Measurements from ENCODE around the gene CACNA2D3. TPM values are rescaled to one million over a fixed set of nuclear protein-coding genes. Genes with fewer than 3 reads are reported as not detected.

The CACNA2D3 gene
- polyA plus RNA-seq, 2 of the 4 experiments (the other 2 are of a cell fraction): 0.04 to 0.05 TPM

- TF ChIP-seq USF2 (IDR thresholded peaks at IDR 0.05) (no peak), HOXB13 (CRISPR knock-in tag; IDR thresholded peaks at IDR 0.05; ENCODE audit: low read depth) (no peak), HOXA7 (CRISPR knock-in tag; IDR thresholded peaks at IDR 0.05) (no peak), NR3C1 (IDR thresholded peaks at IDR 0.05) (no peak), HMGXB4 (CRISPR knock-in tag; IDR thresholded peaks at IDR 0.05; ENCODE audit: borderline replicate concordance) (no peak), HDAC2 (IDR thresholded peaks at IDR 0.05) (no peak), HES2 (IDR thresholded peaks at IDR 0.05) (no peak), GATA3 (IDR thresholded peaks at IDR 0.05; ENCODE audit: borderline replicate concordance) (peak; percentile 62; the same call in 1 of the 2 replicates), NPAS2 (CRISPR knock-in tag; IDR thresholded peaks at IDR 0.05; ENCODE audit: borderline replicate concordance) (no peak), ZNF302 (CRISPR knock-in tag; IDR thresholded peaks at IDR 0.05) (no peak), MYC (IDR thresholded peaks at IDR 0.05; ENCODE audit: borderline replicate concordance, low read length) (no peak), JUNB (IDR thresholded peaks at IDR 0.05) (peak; percentile 75), MAFK (IDR thresholded peaks at IDR 0.05; ENCODE audit: partially characterized antibody) (no peak), MAX (IDR thresholded peaks at IDR 0.05) (peak; percentile 81), CEBPB (IDR thresholded peaks at IDR 0.05) (no peak), TP53 (CRISPR knock-in tag; IDR thresholded peaks at IDR 0.05) (no peak), ESRRA (IDR thresholded peaks at IDR 0.05; ENCODE audit: borderline replicate concordance, low read length) (no peak), ZC3H11A (IDR thresholded peaks at IDR 0.05) (no peak), POLR2A (IDR thresholded peaks at IDR 0.05; ENCODE audit: low read length) (no peak), HOXB5 (CRISPR knock-in tag; IDR thresholded peaks at IDR 0.05) (no peak), JUN (IDR thresholded peaks at IDR 0.05) (peak; percentile 43 to 55; a peak in 2 of 5 replicates), REST (IDR thresholded peaks at IDR 0.05) (no peak), ZSCAN20 (CRISPR knock-in tag; IDR thresholded peaks at IDR 0.05) (no peak), SMC3 (IDR thresholded peaks at IDR 0.05) (peak; percentile 34; the same call in 2 of the 3 replicates), MAZ (IDR thresholded peaks at IDR 0.05; ENCODE audit: borderline replicate concordance, low read depth, low read length) (no peak), EHMT2 (IDR thresholded peaks at IDR 0.05; ENCODE audit: low read depth) (no peak), KDM5A (IDR thresholded peaks at IDR 0.05) (no peak), CTCF (IDR thresholded peaks at IDR 0.05) (0 out of 3 replicates have a peak, but pooled peaks have one; percentile 10), ATOH8 (CRISPR knock-in tag; IDR thresholded peaks at IDR 0.05; ENCODE audit: low read depth) (no peak), BCL3 (IDR thresholded peaks at IDR 0.05) (0 out of 3 replicates have a peak, but pooled peaks have one; percentile 27), CBX2 (IDR thresholded peaks at IDR 0.05; ENCODE audit: borderline replicate concordance, low read depth) (no peak), CHD4 (IDR thresholded peaks at IDR 0.05; ENCODE audit: borderline replicate concordance) (no peak), RAD21 (conservative IDR thresholded peaks at IDR 0.05 in 1 of 2, IDR thresholded peaks at IDR 0.05 in 1 of 2) (peak; percentile 20 to 39; a peak in 4 of 5 replicates), TFCP2L1 (CRISPR knock-in tag; IDR thresholded peaks at IDR 0.05) (no peak)
These were observed 769.2 kb downstream of the CACNA2D3 start (continued) for GRCh38 chr3:54891540-54891897.

Measured in A549 (cell line).